CD4-positive, CD25-positive, alpha-beta regulatory T cell (primary cell): ENCODE results near the gene ARL6IP4. TPM values are rescaled to one million over a fixed set of nuclear protein-coding genes. Genes with fewer than 3 reads are reported as not detected.

Experiments used
- ATAC-seq, 2 donors: fragments of 150-1000 bp; cut with Tn5 transposase; one replicate each; pipeline ENCODE4 v1.10.0; 2021; ENCODE audit warnings: low read depth in 2 of 2, moderate number of reproducible peaks in 2 of 2, moderate library complexity in 1 of 2
- DNase-seq, 3 donors: peaks; one replicate each; pipeline versions ENCODE4 v3.0.0 to v3.0.0-alpha.2; 2012 to 2022; ENCODE audit warnings: mixed read lengths in 1 of 3
- H3K27ac ChIP-seq: one replicate; pipeline ENCODE4 v1.7.0; 2013; ENCODE audit warnings: mild to moderate bottlenecking, low read length; ENCODE audit not compliant: insufficient read depth, poor library complexity, severe bottlenecking
- H3K27me3 ChIP-seq: one replicate; pipeline ENCODE4 v1.7.0; 2013; ENCODE audit warnings: low read length; ENCODE audit not compliant: control insufficient read depth, insufficient read depth
- H3K36me3 ChIP-seq: one replicate; pipeline ENCODE4 v1.7.0; 2013; ENCODE audit warnings: mild to moderate bottlenecking, low read length, moderate library complexity; ENCODE audit not compliant: control insufficient read depth, insufficient read depth
- H3K4me1 ChIP-seq: 2 replicates; pipeline ENCODE4 v1.7.0; 2013; ENCODE audit warnings: mild to moderate bottlenecking, low read length; ENCODE audit not compliant: insufficient read depth, control insufficient read depth, poor library complexity, severe bottlenecking
- H3K4me3 ChIP-seq: one replicate; pipeline ENCODE4 v1.7.0; 2013; ENCODE audit warnings: low read depth, mild to moderate bottlenecking, low read length, moderate library complexity
- H3K9me3 ChIP-seq, 2 experiments: 1 replicate in 1 of 2; 2 replicates in 1 of 2; pipeline ENCODE4 v1.7.0; 2013; ENCODE audit warnings: low read length in 2 of 2, mild to moderate bottlenecking in 1 of 2, moderate library complexity in 1 of 2; ENCODE audit not compliant: control insufficient read depth in 2 of 2
- H3K27ac Mint-ChIP-seq, 3 donors: one replicate each; pipeline ENCODE4 v1.8.0; 2020 to 2022; ENCODE audit warnings: mild to moderate bottlenecking in 3 of 3, mixed read lengths in 3 of 3, moderate library complexity in 2 of 3
- H3K27me3 Mint-ChIP-seq: one replicate; pipeline ENCODE4 v1.8.0; 2022; ENCODE audit warnings: mild to moderate bottlenecking, mixed read lengths
- H3K36me3 Mint-ChIP-seq: one replicate; pipeline ENCODE4 v1.8.0; 2020; ENCODE audit warnings: mixed read lengths
- H3K4me1 Mint-ChIP-seq, 4 donors: one replicate each; pipeline ENCODE4 v1.8.0; 2020 to 2022; ENCODE audit warnings: mixed read lengths in 4 of 4, mild to moderate bottlenecking in 1 of 4
- H3K4me3 Mint-ChIP-seq, 4 donors: one replicate each; pipeline ENCODE4 v1.8.0; 2020 to 2022; ENCODE audit warnings: mild to moderate bottlenecking in 4 of 4, mixed read lengths in 4 of 4, moderate library complexity in 3 of 4
- H3K9me3 Mint-ChIP-seq, 7 donors: one replicate each; pipeline ENCODE4 v1.8.0; 2020 to 2022; ENCODE audit warnings: mixed read lengths in 7 of 7, mild to moderate bottlenecking in 3 of 7, moderate library complexity in 2 of 7
- polyA plus RNA-seq, 4 donors: library from polyadenylated mRNA; unstranded; fragments of 300-500 nt; fragmentation: Illumina TruSeq; gene quantifications; one replicate each; pipeline ENCODE4 v1.2.3, GENCODE V29; 2021
- total RNA-seq: library from RNA; stranded (reverse); gene quantifications from one replicate; pipeline ENCODE4 v1.2.3, GENCODE V29; 2022

ARL6IP4 gene
- total and polyA plus RNA-seq, 5 donors from 2014 or later, result 131 to 237 (median 218) TPM

- DNase-seq, result no peak
- Mint-ChIP-seq H3K4me3 (no peak overlapping the region), H3K27ac (peak overlapping the region in 1 of 3 donors; percentile 31)
Measured at GRCh38 chr12:123021688-123022604, 41.5 kb downstream of the ARL6IP4 start.

GRCh38 chr12:123022846-123023245 is 42.4 kb downstream of the ARL6IP4 start:
- no peak overlapping the region for H3K27ac Mint-ChIP-seq

More at GRCh38 chr12:123021688-123022604, 41.5 kb downstream of the ARL6IP4 start:
- Mint-ChIP-seq H3K9me3 (no peaks in the 10 kb centered on the region), H3K27me3 (no peaks in the 10 kb centered on the region), H3K36me3 (no peaks in the 10 kb centered on the region), H3K4me1 (peaks cover 5 to 63% (median 38%) of the 10 kb centered on the region in 4 donors)
- H3K27me3 ChIP-seq, result no peaks in the 10 kb centered on the region
- H3K4me1 ChIP-seq, result peaks cover 12% of the 10 kb centered on the region
- no peak for ATAC-seq
- peaks cover 6% of the 10 kb centered on the region for H3K36me3 ChIP-seq
- no peak overlapping the region for H3K27ac ChIP-seq
- no peak overlapping the region for H3K4me3 ChIP-seq
- no peaks in the 10 kb centered on the region for H3K9me3 ChIP-seq

GRCh38 chr12:123024819-123025391 is 44.4 kb downstream of the ARL6IP4 start:
- H3K9me3 ChIP-seq, result no peaks in the 10 kb centered on the region
- DNase-seq (peak in 2 of 3 donors; percentile 11 to 50), ATAC-seq (peak; percentile 73 to 76)
- Mint-ChIP-seq H3K9me3 (no peaks in the 10 kb centered on the region), H3K27me3 (no peaks in the 10 kb centered on the region), H3K4me1 (peaks cover 5 to 60% (median 26%) of the 10 kb centered on the region in 4 donors), H3K27ac (peak overlapping the region; percentile 35 to 89 (median 81)), H3K4me3 (no peak overlapping the region), H3K36me3 (peaks cover 5% of the 10 kb centered on the region)
- H3K27ac ChIP-seq, result peak overlapping the region; percentile 37
- H3K36me3 ChIP-seq, result peaks cover 27% of the 10 kb centered on the region
- peaks cover 12% of the 10 kb centered on the region for H3K4me1 ChIP-seq
- H3K27me3 ChIP-seq, result no peaks in the 10 kb centered on the region
- no peak overlapping the region for H3K4me3 ChIP-seq

More at GRCh38 chr12:123022846-123023245, 42.4 kb downstream of the ARL6IP4 start:
- peaks cover 5 to 61% (median 33%) of the 10 kb centered on the region in 4 donors for H3K4me1 Mint-ChIP-seq
- Histone ChIP-seq H3K9me3 (no peaks in the 10 kb centered on the region), H3K4me3 (no peak overlapping the region), H3K4me1 (peaks cover 12% of the 10 kb centered on the region), H3K36me3 (peaks cover 15% of the 10 kb centered on the region), H3K27me3 (no peaks in the 10 kb centered on the region), H3K27ac (no peak overlapping the region)
- ATAC-seq, result no peak
- no peaks in the 10 kb centered on the region for H3K27me3 Mint-ChIP-seq
- no peak for DNase-seq
- no peaks in the 10 kb centered on the region for H3K36me3 Mint-ChIP-seq
- no peak overlapping the region for H3K4me3 Mint-ChIP-seq
- no peaks in the 10 kb centered on the region for H3K9me3 Mint-ChIP-seq

GRCh38 chr12:123026094-123026853 is 45.8 kb downstream of the ARL6IP4 start:
- H3K9me3 ChIP-seq, result no peaks in the 10 kb centered on the region
- H3K27ac Mint-ChIP-seq, result peak overlapping the region; percentile 17 to 67 (median 59)
- ATAC-seq (no peak), DNase-seq (no peak)
- H3K27me3 Mint-ChIP-seq, result no peaks in the 10 kb centered on the region
- H3K27ac ChIP-seq, result no peak overlapping the region
- no peak overlapping the region for H3K4me3 ChIP-seq
- H3K36me3 Mint-ChIP-seq, result peaks cover 9% of the 10 kb centered on the region
- no peak overlapping the region for H3K4me3 Mint-ChIP-seq
- H3K4me1 ChIP-seq, result peaks cover 12% of the 10 kb centered on the region
- no peaks in the 10 kb centered on the region for H3K27me3 ChIP-seq
- H3K4me1 Mint-ChIP-seq, result peaks cover 5 to 58% (median 24%) of the 10 kb centered on the region in 4 donors
- H3K36me3 ChIP-seq, result peaks cover 30% of the 10 kb centered on the region
- no peaks in the 10 kb centered on the region for H3K9me3 Mint-ChIP-seq

- ATAC-seq (no peak), DNase-seq (no peak)
- Histone ChIP-seq H3K9me3 (no peaks in the 10 kb centered on the region), H3K4me3 (no peak overlapping the region), H3K27ac (no peak overlapping the region), H3K36me3 (peaks cover 43% of the 10 kb centered on the region), H3K27me3 (no peaks in the 10 kb centered on the region), H3K4me1 (peaks cover 12% of the 10 kb centered on the region)
- peak overlapping the region in 1 of 3 donors; percentile 69 for H3K27ac Mint-ChIP-seq
- H3K4me1 Mint-ChIP-seq, result peaks cover 5 to 50% (median 20%) of the 10 kb centered on the region in 4 donors
- no peaks in the 10 kb centered on the region for H3K27me3 Mint-ChIP-seq
- H3K9me3 Mint-ChIP-seq, result no peaks in the 10 kb centered on the region
- H3K4me3 Mint-ChIP-seq, result no peak overlapping the region
- peaks cover 17% of the 10 kb centered on the region for H3K36me3 Mint-ChIP-seq
Measured at GRCh38 chr12:123027726-123028445, 47.4 kb downstream of the ARL6IP4 start.

GRCh38 chr12:123028475-123028874 is 48.0 kb downstream of the ARL6IP4 start:
- no peak for ATAC-seq
- no peaks in the 10 kb centered on the region for H3K9me3 Mint-ChIP-seq

GRCh38 chr12:123029550-123029949 is 49.1 kb downstream of the ARL6IP4 start:
- H3K4me1 ChIP-seq, result peaks cover 11% of the 10 kb centered on the region
- no peak overlapping the region for H3K27ac ChIP-seq
- H3K27me3 ChIP-seq, result no peaks in the 10 kb centered on the region
- no peaks in the 10 kb centered on the region for H3K27me3 Mint-ChIP-seq
- no peaks in the 10 kb centered on the region for H3K9me3 Mint-ChIP-seq
- no peaks in the 10 kb centered on the region for H3K9me3 ChIP-seq
- DNase-seq (no peak), ATAC-seq (no peak)
- H3K27ac Mint-ChIP-seq, result peak overlapping the region in 2 of 3 donors; percentile 35 to 75
- peaks cover 55% of the 10 kb centered on the region for H3K36me3 ChIP-seq
- no peak overlapping the region for H3K4me3 ChIP-seq
- peaks cover 25% of the 10 kb centered on the region for H3K36me3 Mint-ChIP-seq
- H3K4me1 Mint-ChIP-seq, result peaks cover 7 to 52% (median 18%) of the 10 kb centered on the region in 4 donors
- no peak overlapping the region for H3K4me3 Mint-ChIP-seq

More at GRCh38 chr12:123028475-123028874, 48.0 kb downstream of the ARL6IP4 start:
- no peak overlapping the region for H3K27ac ChIP-seq
- DNase-seq, result no peak
- Mint-ChIP-seq H3K27ac (peak overlapping the region in 2 of 3 donors; percentile 69), H3K4me3 (no peak overlapping the region), H3K27me3 (no peaks in the 10 kb centered on the region), H3K36me3 (peaks cover 21% of the 10 kb centered on the region), H3K4me1 (peaks cover 5 to 49% (median 21%) of the 10 kb centered on the region in 4 donors)
- peaks cover 12% of the 10 kb centered on the region for H3K4me1 ChIP-seq
- peaks cover 45% of the 10 kb centered on the region for H3K36me3 ChIP-seq
- H3K27me3 ChIP-seq, result no peaks in the 10 kb centered on the region
- H3K9me3 ChIP-seq, result no peaks in the 10 kb centered on the region
- no peak overlapping the region for H3K4me3 ChIP-seq
